G401.6 (cell line): ENCODE measurements around the gene SOAT2.
"Not testable (repeated sequence)": the region's sequence is repeated elsewhere in the genome, so short reads cannot be mapped to it uniquely, and the experiment has no call there.

Experiments
- FAIRE-seq: peaks from 2 replicates; lab custom pipeline; 2012; peaks lifted over from hg19 to GRCh38; lab: Jason Lieb, UNC

Gene SOAT2

DNA sequence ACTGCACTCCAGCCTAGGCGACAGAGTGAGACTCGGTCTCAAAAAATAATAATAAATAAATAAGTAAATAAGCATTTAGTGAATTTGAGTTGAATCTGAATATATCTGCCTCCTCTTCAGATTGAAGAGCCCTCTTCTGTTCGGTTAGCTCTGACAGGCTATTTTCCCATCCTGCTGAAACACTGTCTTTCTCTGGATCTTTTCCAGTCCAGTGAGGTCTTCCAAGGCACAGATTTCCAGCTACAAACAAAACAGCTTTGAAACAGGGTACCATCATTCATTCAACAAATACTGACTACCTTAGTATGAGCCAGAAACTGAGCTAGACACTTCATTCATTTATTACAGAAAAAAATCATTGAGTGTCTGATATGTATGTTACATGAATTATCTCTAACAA lies 16.9 kb upstream of the SOAT2 start:
- no peak for FAIRE-seq

DNA sequence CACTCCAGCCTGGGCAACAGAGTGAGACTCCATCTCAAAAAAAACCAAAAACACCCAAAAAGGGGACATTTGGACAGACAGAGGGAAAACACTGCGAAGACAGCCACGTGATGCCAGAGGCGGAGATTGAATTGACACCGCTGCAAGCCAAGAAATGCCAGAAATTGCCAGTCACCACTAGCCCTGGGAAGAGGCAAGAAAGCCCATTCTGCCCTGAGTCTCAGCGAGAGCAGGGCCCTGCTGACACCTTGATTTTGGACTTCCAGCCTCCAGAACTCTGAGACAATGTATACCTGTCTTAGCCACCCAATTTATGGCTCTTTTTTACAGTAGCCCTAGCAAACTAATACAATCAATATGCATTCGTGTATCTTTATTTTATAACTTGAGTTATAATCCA lies 13.2 kb upstream of the SOAT2 start:
- FAIRE-seq = no peak

DNA sequence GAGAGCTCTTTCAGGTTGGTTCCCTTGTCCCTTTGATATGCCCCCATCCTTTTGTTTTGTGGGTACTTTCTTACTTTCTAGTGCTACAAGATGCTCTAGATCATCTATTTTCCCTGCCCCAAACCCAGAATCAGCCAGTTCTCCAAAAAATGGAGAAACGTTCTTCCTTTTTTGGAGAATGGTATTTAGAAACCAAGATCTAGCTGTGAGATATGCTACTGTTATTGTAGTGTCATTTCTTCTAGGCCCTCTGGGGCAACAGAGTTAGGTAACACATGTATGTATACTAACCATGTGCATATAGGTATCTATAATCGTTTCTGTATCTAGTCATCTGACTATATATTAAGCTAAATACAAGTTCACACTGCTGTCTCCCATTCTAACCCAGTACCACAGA lies 12.7 kb upstream of the SOAT2 start:
- FAIRE-seq = no peak

DNA sequence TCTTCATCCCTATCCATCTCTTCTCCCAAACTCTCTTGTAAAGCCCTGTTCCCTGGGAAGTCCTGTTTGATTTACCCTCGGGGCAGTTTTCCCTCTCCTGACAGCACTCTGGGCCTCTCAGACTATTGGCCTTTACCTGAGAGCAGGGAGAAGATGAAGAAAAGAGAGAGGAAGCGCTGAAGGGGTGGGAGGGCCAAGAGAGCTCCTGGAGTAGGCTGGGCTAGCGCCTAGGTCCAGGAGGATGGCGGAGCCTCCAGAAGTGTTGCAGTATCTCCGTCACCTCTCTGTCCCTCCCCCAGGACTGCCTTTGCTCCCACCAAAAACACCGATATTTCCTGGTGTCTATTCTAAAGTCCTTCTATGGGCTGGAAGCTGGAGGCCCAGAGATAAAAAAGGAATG lies 11.5 kb upstream of the SOAT2 start:
- FAIRE-seq = no peak

DNA sequence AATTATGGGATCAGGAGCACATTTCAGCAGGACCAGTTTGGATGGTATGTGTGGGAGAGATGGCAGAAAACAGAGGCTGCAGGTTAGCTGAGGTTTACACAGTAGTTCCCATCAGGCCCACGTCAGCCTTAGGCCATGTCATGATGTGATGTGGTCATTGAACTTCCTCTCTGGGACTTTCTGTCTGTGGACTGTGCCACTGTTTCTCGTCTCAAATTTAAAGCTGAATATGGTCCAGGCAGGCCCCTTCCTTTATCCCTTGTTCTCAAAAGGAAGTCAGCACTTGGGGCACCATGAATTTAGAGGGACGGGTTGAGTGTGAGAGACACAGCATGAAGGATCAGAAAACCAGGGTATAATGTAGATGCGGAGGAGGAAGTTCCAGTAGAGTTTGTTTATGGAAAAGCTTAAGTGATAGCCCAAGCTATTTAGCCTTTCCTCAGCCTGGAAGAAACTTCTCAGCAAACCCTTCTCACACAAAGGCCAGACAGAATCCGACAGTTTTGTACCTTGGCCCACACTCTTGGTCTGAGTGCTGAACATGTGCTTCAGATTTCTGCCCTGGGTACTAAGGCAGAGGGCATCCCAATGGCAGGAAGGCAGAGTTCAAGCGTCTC lies 9.4 kb upstream of the SOAT2 start:
- FAIRE-seq = no peak

DNA sequence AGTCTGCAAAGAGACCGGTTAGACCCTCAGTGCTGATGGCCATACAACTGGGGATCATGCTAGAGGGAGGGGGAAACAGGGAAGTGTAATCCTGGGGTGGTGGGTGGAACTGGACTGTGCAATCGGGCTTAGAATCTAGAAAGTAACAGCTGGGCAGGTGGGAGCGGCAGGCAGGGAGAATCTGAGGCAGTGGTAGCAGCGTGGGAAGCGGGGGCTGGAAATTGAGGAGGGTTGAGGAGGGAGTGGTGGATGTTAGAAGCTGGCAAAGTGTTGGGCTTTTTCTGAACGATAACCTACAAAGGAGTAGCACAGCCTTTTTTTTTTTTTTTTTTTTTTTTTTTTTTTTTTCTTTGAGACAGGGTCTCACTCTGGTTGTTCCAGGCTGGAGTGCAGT lies 8.9 kb upstream of the SOAT2 start:
- no peak for FAIRE-seq

DNA sequence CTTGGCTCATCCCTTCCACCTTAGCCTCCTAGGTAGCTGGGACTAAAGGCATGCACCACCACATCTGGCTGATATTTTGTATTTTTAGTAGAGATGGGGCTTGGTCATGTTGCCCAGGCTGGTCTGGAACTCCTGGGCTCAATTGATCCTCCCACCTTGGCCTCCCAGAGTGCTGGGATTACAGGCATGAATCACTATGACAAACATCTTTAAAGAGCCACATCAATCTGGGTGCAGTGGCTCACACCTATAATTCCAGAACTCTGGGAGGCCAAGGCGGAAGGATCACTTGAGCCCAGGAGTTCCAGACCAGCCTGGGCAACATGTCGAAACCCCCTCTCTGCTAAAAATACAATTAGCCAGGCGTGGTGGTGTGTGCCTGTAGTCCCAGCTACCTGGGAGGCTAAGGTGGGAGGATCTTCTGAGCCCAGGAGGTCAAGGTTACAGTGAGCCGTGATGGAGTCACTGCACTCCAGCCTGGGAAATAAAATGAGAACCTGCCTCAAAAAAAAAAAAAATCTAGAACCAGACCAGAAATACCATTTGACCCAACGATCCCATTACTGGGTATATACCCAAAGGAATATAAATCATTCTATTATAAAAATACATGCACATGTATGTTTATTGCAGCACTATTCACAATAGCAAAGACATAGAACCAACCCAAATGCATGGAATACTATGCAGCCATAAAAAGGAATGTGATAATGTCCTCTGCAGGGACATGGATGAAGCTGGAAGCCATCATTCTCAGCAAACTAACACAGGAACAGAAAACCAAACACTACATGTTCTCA lies 8.3 kb upstream of the SOAT2 start:
- FAIRE-seq = not testable (repeated sequence)

DNA sequence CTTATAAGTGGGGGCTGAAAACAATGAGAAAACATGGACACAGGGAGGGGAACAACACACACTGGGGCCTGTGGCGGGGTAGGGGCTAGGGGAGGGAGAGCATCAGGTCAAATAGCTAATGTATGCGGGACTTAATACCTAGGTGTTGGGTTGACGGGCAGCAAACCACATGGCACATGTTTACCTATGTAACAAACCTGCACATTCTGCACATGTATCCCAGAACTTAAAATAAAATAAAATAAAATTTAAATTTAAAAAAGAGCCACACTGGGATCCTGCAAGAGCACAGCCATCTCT lies 7.7 kb upstream of the SOAT2 start:
- FAIRE-seq = not testable (repeated sequence)

DNA sequence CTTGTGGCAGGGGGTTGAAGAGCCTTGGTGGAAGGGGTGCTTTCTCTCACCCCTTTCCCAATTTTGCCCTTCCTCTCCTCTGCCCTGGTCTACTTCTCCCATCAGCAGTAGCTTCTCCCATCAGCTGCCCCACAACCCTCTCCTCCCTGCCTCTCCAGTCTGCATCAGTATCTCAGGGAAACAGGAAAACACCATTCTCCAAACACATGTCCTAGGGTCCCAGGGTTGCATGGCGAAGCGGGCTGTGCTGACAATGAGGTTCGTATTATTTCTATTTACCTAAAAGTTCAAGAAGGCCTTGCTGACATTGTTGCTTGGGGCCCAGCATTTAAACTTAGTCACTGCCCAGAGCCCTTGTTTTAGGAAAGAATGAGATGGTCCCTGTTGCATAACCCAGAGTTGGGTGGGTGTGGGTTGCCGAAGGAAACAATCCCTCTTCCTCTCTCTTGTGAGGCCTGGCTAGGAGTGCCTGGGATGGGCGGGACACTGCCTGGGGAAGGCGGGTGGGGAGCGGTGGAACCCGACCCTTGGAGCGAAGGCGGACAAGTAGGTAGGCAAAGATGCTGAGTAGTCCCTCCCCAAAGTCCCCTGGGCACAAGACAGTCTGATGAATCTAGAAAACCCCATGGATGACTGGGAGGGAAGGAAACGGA lies 7.1 kb upstream of the SOAT2 start:
- no peak for FAIRE-seq

DNA sequence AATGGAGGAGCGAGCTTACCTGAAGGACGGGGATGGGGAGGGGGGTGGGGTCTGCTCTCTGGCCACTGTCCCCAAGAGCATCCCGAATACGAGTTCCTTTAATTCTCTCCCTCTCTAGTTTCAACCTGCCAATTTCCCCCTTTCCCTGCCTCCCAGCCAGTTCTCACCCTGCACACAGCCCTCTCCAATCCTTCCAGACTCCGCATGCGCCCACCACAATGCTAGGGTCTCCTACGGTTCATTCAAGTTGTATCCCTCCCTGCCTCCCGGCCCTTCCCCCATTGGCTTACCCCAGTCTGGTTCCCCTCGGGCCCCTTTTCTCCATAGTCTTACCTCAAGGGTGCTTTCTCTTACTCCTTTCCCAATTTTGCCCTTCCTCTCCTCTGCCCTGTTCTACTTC lies 6.5 kb upstream of the SOAT2 start:
- FAIRE-seq = no peak

DNA sequence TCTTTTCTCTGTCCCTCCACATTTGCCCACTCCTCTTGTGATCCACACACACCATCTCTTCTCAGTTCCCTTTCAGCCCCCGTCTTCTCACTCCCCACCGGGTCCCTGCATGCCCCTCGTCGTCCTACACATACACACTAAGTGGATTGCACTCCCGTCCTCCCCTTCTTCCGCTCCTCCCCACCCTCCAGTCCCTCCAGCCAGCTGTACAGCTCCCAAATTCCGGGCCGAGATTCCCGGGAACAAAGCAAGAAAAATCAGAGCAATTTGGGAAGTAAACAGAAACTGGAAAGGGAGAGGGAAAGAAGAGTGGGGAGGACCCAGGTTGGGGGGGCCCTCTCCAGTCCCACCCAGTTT lies 6.1 kb upstream of the SOAT2 start:
- FAIRE-seq = no peak

DNA sequence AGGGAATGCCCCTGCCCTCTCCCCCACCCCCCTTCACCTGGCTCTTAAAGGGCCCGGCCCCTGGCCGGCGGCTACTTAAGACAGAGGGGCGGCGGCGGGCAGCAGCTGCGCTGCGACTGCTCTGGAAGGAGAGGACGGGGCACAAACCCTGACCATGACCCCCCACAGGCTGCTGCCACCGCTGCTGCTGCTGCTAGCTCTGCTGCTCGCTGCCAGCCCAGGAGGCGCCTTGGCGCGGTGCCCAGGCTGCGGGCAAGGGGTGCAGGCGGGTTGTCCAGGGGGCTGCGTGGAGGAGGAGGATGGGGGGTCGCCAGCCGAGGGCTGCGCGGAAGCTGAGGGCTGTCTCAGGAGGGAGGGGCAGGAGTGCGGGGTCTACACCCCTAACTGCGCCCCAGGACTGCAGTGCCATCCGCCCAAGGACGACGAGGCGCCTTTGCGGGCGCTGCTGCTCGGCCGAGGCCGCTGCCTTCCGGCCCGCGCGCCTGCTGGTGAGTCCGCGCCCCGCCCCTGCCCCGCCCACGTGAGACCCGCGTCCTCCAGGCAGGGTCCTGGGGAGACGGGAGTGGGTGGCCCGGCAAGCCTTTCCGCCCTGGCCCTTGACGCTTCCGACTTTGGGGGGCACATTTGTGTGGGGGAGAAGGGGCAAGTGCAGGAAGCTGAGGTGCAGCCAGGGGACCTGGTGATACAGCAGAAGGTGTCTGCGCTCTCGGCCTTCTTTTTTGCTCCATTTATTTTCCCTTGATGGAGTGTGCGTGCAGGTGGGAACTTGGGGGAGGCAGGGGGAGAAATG lies 5.5 kb upstream of the SOAT2 start, which contains the start of gene IGFBP6:
TSS of gene IGFBP6 (plus strand) at position 104 of the 790 bp plus-strand sequence. CDS start at position 155, 51 bp downstream.
- FAIRE-seq = no peak

DNA sequence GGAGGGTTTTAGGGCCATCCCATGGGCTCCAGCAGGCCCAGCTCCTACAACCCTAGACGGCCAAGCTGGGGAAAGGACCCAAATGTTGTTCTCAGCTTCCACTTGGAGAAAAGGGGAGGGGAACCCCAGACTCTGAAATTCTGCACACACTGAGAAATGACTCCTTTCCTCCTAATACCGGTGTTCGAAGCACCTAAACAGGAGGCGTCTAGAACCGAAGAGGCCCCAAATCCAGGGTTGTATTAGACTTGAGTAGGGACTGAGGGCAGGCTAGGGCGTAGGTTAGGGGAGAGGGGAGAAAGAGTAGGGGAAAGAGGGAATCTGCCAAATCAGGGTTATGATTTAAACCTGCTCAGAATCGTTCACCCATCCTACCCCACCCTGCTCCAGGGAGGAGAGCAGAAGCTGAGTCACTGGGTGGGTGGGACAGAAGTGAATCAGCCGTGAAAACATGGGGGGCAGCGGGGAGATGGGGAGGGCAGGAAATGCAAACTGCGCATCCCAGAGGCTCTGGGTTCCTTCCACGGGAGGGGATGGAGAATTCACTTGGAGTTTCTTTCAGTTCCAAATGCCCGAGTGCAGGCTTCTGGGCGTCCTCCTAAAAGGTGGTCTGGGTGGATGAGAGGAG lies 4.8 kb upstream of the SOAT2 start:
- no peak for FAIRE-seq

DNA sequence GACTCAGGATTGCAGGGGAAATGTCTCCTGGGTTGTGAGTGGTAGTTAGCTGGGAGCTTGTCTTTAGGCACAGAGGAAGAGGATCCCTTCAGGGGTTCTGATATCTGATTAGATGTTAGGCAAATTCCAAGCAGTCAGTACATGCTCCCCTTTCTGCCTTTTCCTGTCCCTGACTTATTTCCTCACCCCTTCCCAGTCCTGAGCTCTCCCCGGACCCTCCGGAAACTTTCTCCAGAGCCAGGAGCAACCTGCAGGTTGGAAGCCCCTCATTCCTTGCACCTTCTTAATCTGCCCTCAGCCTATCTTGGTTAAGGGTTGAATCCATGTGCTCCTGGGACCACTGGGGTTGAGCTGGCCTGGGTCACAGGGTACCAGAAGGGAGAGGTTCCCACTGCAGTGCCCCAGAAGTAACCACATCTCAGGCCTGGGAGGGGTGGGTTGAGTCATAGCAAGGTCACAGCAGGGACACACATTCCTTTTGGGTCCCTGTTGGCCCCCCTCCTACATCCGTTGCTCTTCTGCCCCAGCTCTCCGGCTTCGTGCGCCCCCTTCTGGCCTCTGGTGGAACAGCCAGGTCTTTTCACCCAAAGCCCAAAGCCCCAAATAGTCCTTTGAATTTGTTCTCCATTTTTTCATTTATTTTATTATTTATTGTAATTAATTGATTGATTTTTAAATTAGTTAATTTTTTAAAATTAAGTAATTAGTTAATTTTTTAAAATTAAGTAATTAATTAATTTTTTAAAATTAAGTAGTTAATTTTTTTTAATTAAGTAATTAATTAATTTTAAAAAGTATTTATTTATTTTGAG lies 4.0 kb upstream of the SOAT2 start:
- peak; percentile 99 for FAIRE-seq

DNA sequence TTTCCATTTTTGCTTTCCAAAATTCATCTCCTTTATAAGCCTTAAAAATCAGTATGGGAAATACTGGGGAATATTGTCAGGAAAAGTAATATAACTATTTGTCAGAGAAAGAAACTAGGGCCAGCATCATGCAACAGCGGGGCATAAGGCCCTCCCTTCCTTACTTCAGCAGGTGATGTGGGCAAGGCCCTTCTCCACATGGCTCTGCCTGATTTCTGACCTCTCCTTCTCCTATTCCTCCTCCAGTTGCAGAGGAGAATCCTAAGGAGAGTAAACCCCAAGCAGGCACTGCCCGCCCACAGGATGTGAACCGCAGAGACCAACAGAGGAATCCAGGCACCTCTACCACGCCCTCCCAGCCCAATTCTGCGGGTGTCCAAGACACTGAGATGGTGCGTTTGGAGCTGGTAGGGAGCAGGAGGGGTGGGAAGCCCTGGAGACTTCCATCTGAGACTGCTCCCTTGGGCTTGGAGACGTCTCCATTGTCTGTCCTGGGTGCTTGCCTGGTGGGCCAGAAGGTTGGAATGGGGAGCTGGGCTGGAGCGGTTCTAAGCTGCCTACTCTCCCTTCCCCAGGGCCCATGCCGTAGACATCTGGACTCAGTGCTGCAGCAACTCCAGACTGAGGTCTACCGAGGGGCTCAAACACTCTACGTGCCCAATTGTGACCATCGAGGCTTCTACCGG lies 2.7 kb upstream of the SOAT2 start:
- FAIRE-seq = no peak

DNA sequence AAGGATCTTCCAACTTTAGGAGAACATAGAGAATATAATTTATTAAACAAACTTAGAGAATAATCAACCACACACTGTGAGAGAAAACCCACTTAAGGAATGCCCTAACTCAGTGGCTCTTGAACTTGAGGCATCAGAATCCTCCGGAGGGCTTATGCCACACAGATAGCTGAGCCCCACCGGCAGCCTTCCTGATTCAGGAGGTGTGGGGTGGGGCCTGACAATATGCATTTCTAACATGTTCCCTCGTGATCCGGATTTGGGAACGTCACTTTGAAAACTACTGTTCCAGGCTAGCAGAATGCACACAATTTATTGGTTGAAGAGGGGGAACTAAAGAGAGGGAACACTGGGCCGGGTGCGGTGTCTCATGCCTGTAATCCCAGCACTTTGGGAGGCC lies 2.0 kb upstream of the SOAT2 start:
- no peak for FAIRE-seq

DNA sequence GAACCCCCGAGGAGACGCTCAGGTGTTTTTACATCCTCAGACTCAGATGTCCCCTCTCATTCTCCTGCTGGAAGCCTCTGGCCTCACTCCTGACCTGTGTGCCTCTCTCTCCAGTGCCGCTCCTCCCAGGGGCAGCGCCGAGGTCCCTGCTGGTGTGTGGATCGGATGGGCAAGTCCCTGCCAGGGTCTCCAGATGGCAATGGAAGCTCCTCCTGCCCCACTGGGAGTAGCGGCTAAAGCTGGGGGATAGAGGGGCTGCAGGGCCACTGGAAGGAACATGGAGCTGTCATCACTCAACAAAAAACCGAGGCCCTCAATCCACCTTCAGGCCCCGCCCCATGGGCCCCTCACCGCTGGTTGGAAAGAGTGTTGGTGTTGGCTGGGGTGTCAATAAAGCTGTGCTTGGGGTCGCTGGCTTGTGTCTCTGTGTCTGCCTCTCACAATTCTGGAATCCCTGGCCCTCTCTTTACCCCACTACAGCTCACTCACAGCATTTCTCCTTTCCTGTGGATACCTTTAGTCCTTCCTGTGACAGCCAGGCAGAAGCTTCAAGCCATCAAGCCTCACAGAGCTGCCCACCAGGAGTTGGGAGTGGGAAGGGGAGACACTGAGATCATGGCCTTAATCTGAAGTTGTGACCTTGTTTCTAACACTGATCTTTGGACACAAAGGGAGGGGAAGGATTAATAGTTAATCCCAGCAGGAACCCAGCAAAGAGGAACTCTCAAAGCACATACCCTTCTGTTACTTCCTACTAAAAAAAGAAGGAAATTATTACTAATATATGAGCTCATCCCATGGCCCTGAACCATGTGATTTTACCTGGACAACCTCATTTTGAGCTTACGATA lies 1.1 kb upstream of the SOAT2 start:
- no peak for FAIRE-seq

DNA sequence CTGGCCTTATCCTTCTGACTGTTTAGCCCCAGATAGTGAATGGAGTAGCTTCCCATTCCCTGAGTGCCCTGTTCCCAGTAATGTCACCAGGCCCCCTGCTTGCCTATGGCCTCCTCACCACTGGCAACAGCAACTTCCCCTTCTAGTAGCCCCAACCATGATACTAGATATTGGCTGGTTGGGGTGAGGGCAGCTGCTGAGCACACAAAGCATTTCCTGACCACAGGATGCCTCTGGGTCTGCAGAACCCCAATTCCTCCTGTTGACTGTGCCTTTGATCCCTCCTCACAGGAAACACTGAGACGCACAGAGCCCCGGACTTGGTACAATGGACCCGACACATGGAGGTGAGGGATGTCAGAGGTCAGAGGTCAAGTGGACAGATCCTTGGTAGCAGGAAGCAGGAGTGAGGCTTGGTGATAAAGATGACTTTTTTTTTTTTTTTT lies 597 bp downstream of the SOAT2 start:
- no peak for FAIRE-seq

DNA sequence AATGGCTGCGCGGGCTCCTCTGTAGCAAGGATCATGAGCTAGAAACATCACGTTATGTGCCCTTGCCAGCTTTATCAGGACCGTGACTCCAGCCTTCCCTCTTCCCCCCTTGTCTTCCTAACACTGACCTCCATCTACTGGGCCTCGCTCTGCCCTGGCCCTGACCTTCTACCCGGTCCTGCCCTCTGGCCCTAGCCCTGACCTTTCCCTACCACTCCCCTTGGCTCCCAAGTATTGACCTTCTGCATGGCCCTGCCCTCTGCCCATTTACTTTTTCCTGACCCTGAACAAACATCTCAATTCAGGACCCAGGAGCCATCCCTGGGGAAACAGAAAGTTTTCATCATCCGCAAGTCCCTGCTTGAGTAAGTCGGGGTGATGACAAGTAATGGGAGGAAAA lies 2.0 kb downstream of the SOAT2 start:
- no peak for FAIRE-seq
